SIG-M5 treated with dmso at 0.1 percent for 504 hours (cell line): Measurements from ENCODE around the gene SNX3.
"Not testable (repeated sequence)": the region's sequence is repeated elsewhere in the genome, so short reads cannot be mapped to it uniquely, and the experiment has no call there.

ENCODE experiments used
- DNase-seq: peaks from one replicate; lab custom pipeline; 2025; ENCODE audit not compliant: unreplicated experiment; lab: John Stamatoyannopoulos, UW

SNX3 gene

DNA sequence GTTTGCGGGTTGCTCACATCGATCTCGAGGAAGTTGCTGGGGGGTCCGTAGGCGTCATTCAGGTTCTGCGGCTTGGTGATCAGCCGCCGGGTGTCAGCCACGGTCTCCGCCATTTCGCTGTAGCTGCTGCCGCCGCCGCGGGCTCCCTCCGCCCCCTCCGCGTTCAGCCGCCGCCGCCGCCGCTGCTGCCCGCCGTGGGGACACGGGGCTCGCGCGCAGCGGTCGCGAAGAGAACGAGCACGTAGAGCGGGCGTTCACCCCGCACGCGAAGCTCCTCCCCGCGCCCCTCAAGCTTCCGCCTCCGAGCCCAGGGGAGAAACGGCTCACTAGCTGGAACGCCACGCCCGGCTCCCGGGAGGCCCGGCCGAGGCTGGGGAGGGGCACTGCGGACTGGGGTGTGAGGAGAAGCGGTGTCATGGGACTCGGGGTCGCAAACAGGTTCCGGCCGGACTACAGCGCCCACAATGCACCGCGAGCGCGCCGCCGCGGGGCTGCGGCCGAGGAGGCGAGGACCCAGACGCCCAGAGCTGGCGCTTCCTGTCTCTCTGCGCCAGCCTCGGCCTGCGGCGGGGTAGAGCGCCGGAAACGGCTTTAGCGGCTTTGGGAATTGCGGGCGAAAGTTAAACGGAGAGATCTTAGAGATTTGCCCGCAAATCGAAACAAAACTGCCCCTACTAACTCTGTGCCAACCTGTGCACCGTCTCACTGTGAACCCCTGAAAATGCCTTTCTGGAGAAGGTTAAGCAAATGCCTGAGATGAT lies at the start of gene SNX3:
Gene SNX3, minus strand, starts transcription at position 232 of the 761 bp plus-strand sequence. Its CDS starts 119 bp downstream, at position 113.
- DNase-seq, result peak; percentile 94

DNA sequence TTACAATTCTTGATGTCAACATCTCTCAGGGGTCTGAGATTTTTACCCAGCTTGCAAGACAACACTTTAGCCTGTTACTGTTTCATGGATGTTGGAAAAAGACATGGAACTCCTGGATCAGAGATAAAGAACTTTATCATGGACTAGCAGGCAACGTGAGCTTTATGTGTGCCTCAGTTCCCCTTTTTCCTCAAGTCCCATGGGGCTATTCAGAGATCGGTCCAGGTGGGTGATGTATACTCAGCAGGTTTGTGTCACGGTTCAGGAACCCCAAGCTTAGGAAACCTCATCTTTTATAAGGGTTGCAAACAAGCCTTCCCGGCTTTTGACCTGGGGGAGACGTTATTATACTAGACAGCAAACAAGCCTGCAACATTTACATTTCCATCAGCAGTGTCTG lies 49.0 kb upstream of the SNX3 start:
- no peak for DNase-seq

DNA sequence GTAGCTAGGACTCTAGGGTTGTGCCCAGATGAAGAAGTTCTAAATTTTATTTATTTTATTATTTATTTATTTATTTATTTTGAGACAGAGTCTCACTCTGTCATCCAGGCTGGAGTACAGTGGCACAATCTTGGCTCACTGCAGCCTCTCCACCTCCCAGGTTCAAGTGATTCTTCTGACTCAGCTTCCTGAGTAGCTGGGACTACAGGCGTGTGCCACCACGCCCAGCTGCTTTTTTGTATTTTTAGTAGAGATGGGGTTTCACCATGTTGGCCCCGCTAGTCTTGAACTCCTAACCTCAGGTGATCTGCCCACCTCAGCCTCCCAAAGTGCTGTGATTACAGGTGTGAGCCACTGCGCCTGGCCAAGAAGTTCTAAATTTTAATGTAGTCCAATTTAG lies 47.8 kb upstream of the SNX3 start:
- DNase-seq, result not testable (repeated sequence)

DNA sequence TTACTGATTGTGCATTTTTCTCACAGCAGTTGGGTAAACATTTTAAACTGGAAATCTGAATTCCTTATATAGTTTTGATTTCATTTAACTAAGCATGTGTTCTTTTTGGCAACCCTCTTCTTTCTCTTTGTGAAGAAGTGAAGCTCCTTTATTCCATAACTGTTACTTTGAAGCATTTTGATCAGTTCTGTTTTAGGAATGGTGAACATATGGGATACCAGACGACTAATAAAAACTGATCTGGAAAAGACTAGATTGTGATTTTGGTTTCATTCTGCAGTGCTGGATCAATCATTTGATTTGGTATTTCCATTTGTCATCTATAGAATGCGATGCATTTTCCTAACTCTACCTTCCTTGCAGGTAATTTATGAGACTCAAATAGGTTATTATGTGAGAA lies 43.8 kb upstream of the SNX3 start:
- no peak for DNase-seq

DNA sequence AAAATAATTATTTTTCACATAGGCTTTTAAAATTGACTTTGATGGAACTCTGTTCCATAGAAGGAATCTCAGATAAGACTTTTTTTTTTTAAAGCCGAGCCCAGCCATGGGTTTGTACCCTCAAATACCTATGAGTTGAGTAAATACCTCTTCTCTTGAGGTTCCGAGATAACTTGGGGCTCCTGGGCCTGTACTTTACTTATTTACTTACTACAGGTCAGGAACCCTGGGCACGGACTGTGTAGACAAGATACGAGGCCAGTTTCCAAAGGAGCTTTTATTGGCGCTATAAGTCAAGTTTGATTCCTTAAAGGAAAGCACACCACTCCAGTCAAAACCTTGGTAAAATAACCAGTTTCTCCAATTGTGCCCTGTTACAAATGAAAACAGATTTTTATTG lies 41.5 kb upstream of the SNX3 start:
- no peak for DNase-seq

DNA sequence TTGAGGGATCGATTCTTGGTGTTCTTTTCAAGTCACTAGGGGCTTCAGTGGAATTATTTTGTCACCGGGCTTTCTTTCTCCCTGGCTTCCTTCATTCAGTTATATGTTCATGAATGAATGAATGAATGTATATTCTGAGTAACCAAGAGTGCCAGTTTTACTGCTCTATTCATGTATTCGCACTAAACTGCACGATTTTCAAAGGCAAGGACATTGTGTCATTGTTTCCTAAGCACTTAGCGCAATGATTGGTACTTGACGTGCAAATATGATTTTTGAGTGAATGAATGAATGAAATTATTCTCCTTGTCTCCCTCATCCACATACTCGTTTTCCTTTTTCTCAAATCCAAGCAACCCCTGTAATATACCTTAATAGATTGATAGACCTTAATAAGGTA lies 34.8 kb upstream of the SNX3 start:
- DNase-seq, result no peak

DNA sequence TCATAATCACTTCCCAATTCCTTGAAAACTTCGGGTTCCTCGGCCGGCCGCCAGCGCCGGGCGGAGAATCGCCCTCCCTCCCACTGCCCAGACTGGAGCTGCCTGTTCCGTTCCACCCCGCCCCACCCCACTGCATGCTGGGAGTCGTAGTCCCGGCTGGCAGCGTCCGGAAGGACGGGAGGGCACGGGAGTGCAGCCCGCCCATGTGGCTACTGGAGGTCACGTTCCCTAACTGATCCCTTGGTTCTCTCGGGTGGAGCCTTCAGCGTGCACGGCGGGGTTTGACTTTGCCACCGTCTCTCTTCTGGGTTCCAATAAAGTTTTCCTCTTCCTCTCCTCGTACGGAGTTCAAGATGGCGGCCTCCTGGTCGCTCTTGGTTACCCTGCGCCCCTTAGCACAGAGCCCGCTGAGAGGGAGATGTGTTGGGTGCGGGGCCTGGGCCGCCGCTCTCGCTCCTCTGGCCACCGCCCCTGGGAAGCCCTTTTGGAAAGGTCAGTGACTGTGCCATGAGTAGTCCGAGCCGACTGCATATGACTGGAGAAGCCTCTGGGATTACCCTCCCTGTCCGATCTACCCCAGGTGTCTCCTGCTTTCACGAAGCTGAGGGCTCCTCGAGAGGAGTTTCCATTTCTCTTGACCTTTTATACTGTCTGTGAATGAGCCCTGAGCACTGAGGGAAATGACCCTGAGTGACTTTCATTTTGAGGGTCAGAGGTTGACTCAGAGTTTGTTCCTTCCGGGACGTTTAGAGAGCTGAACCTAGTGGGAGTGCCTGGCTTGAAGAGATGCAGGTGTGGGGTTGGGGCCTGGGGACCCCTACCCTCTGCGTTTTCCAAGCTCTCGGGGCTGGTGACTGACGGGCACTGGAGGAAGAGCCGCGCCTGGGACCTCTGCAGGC lies 34.1 kb upstream of the SNX3 start, which contains the start of gene AFG1L:
Gene AFG1L, plus strand, starts transcription at position 328 of the 899 bp plus-strand sequence. Its CDS starts 26 bp downstream, at position 354.
- peak; percentile 81 for DNase-seq

DNA sequence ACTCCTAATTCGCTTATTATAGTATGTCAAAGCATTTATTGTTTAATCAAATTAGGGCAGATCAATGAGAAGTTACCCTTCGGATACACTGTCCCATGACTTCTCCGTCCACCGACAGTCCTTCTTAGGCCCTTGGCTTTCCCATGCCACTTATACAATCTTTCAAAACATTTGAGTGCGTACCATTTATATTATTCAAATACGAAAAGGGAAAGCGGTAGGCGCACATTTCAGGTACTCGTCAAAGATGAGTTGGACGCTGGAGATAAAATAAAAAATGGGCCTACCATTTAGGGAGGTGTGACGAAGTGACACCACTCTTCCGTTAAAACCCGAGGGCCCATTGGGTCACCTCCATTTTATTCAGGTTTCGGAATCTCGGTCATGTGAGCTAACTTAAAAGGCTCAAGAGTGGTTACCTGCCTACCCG lies 33.5 kb upstream of the SNX3 start:
- no peak for DNase-seq

DNA sequence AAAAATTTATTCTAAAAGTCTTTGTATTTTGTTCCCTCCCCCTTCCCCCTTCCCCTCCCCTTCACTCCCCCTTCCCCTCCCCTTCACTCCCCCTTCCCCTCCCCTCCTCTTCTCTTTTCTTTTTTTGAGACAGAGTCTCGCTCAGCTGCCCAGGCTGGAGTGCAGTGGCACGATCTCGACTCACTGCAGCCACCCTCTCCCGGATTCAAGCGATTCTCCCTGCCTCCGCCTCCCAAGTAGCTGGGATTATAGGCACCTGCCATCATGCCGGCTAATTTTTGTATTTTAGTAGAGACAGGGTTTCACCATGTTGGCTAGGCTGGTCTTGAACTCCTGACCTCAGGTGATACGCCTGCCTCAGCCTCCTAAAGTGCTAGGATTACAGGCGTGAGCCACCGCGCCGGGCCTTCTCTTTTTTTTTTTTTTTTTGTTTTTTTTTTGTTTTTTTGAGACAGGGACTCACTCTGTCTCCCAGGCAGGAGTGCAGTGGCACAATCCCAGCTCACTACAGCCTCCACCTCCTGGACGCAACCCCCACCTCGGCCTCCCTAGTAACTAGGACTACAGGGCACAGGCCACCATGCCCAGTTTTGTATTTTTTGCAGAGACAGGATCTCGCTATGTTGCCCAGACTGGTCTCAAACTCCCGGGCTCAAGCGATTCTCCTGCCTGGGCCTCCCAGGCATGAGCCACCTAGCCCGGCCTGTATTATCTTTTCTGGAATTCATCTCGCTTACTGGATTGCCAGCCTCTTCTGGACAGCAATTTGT lies 32.9 kb upstream of the SNX3 start:
- DNase-seq, result no peak

DNA sequence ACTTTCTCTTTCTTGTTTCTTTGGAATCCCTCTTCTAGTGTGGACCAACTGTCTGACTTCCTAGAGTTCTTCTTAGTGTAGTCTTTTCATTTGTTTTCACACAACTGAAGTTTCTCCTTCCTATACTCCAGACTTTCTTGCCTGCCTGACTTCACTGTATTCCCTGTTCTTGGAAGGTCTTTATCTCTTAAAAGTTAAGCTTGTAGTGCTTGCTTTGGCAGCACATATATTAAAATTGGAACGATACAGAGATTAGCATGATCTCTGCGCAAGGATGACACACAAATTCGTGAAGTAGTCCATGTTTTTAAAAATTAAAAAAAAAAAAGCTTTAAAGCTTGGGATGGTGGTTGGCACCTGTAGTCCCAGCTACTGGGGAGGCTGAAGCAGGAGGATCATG lies 31.7 kb upstream of the SNX3 start:
- DNase-seq, result not testable (repeated sequence)

DNA sequence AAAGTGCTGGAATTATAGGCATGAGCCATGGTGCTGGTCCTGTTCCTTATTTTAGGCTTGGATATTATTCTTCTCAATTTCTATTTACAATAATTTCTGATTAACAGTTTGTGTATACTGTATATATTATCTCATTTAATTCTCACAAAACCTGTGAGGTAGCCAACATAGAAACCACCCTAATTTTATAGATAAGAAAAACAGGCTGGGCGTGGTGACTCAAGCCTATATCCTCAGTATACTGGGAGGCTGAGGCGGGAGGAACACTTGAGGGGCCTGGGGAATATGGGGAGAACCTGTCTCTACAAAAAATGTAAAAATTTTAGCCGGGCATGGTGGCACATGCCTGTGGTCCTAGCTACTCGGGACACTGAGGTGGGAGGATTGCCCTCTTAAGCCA lies 30.3 kb upstream of the SNX3 start:
- DNase-seq, result no peak

DNA sequence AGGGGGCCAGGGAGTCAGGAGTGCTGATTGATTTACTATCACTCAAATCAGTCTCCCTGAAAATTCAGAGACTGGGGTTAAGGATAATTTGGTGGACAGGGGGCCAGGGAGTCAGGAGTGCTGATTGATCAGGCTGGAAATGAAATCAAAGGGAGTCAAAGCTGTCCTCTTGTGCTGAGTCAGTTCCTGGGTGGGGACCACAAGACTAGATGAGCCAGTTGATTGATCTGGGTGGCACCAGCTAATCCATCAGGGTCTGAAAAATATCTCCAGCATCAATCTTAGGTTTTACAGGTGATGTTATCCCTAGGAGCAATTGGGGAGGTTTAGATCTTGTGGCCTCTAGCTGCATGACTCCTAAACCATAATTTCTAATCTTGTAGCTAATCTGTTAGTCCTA lies 27.9 kb upstream of the SNX3 start:
- DNase-seq, result no peak

DNA sequence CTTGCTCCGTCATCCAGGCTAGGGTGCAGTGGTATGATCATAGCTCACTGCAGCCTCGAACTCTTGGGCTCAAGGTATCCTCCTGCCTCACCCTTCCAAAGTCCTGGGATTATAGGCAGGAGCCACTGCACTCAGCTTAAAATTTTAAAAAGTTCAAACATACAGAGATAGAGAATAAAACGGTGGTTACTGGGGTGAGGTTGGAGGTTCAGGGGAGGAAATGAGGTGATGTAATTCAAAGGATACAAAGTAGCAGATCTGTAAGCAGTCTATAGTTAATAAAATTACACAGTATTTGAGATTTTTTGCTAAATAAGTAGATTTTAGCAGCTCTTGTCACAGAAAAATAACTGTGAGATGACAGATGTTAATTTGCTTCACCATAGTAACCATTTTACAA lies 26.5 kb upstream of the SNX3 start:
- no peak for DNase-seq

DNA sequence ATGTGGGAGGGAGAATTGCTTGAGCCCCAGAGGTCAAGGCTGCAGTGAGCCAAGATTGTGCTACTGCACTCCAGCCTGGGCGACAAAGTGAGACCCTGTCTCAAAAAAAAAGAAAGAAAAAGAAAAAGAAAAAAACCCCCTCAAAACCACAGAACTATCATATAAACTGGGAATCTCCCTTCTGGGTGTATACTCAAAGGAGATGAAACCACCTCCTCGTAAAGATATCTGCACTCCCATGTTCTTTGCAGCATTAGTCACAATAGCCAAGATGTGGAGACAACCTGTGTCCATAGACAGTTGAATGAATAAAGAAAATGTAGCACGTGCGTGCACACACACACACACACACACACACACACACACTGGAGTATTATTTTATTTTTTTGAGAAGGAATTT lies 25.5 kb upstream of the SNX3 start:
- no peak for DNase-seq

DNA sequence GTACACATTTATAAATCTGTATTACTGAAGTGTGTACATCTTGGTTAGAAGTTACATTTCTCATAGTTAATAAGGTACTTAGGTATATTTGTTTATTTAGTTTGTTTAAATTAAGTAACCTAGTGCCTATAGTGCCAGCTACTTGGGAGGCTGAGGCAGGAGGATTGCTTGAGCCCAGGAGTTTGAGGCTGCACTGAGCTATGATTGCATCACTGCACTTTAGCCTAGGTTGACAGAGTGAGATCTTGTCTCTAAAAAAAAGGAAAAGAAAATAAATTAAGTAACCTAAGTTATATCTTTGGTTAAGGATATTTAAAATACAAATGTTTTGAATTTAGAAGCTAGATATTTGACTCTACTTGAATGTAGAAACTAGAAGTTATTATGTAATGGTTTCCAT lies 24.5 kb upstream of the SNX3 start:
- DNase-seq, result no peak

DNA sequence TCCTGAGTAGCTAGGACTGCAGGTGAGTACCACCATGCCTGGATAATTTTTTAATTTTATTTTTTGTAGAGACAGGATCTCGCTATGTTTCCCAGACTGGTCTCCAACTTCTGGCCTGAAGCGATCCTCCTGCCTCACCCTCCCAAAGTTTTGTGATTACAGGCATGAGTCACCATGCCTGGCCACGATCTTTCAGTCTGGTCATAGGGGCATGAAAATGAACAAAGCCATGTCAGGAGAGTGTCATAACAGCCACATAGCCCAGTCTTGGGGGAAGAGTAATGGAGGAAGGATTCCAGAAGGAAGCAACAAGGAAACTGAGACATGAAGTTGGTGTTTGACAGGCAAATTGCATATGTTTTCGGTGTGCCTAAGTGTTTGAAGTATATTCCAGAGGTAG lies 17.0 kb upstream of the SNX3 start:
- DNase-seq, result no peak

DNA sequence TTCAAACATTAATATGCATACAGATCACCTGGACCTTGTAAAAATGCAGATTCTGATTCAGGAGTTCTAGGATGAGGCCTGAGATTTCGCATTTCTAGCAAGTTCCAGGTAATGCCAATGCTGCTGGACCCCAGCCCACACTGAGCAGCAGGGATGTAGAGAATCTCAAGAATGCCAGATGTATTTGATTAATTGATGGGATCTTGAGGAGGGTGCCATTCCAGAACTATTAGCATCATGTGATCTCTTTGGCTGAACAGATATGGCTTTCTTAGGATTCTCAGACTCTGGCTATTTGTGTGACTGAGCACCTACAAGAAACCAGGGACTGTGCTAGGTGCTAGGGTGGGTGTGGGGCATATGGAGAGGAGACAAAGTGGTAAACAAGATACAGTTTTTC lies 16.5 kb upstream of the SNX3 start:
- no peak for DNase-seq

DNA sequence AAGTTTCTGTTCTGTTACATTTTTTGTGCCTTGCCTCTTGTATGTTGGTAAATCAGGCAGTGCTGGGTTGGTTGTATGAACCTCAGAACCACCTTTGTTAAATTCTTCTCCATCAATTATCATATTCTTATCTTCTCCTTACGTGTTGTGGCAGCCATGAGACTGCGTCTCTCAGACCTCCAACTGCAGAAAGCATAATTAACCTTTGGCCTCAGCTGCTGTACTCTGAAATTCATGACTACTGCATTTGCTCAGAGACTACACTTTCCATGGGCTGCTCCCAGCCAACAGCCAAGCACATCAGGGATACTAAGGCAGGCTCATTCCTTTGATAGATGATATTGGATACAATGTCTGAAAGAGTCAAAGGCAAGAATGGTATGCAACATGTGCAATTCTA lies 15.1 kb upstream of the SNX3 start:
- DNase-seq, result no peak

DNA sequence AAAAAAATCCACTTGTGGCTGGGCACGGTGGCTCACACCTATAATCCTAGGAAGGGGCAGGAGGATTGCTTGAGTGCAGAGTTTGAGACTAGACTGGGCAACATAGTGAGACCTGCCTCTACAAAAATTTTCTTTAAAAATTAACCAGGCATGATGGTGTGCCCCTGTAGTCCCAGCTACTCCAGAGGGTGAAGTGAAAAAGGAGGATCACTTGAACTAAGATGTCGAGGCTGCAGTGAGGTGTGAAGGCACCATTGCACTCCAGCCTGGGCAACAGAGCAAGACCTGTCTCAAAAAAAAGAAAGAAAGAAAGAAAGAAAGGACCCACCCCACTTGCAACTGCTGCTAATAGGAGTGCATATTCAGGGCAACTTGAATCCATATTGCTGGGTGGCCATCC lies 13.7 kb upstream of the SNX3 start:
- DNase-seq, result no peak

DNA sequence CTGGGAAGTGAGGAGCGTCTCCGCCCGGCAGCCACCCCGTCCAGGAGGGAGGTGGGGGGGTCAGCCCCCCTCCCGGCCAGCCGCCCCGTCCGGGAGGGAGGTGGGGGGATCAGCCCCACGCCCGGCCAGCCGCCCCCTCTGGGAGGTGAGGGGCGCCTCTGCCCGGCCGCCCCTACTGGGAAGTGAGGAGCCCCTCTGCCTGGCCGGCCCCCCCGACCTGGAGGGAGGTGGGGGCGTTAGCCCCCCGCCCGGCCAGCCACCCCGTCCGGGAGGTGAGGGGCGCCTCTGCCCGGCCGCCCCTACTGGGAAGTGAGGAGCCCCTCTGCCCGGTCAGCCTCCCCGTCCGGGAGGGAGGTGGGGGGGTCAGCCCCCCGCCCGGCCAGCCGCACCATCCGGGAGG lies 9.1 kb upstream of the SNX3 start:
- DNase-seq, result not testable (repeated sequence)

DNA sequence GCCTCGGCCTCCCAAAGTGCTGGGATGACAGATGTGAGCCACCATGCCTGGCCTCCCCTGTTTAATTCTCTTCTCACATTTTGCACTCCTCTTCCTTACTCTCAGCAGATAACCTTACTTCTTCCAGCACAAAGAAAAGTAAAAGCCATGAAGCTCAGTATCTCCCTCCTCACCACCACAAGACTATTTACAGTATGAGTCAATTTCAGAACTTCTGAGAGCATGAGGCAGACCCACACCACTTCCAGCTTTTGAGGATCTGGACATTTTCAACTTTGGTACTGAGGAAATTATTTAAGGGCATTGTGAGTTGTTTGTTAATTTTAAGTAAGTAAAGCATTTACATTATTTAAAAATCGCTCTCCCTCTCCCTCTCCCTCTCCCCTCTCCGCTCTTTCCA lies 8.0 kb upstream of the SNX3 start:
- no peak for DNase-seq
